Activated naive CD8-positive, alpha-beta T cell treated with anti-CD3 and anti-CD28 coated beads for 36 hours (primary cell): ENCODE data around the gene REEP6. TPM values are rescaled to one million over a fixed set of nuclear protein-coding genes. Genes with fewer than 3 reads are reported as not detected.

Experiments
- DNase-seq: peaks from one replicate; pipeline ENCODE4 v3.0.0; 2021
- H3K27ac Mint-ChIP-seq: one replicate; pipeline ENCODE4 v1.8.0; 2022; ENCODE audit warnings: mild to moderate bottlenecking, moderate library complexity, mixed read lengths
- H3K27me3 Mint-ChIP-seq: one replicate; pipeline ENCODE4 v1.8.0; 2022; ENCODE audit warnings: mild to moderate bottlenecking, mixed read lengths
- H3K36me3 Mint-ChIP-seq: one replicate; pipeline ENCODE4 v1.8.0; 2021; ENCODE audit warnings: mild to moderate bottlenecking, mixed read lengths
- H3K4me1 Mint-ChIP-seq: one replicate; pipeline ENCODE4 v1.8.0; 2021; ENCODE audit warnings: mixed read lengths
- H3K4me3 Mint-ChIP-seq: one replicate; pipeline ENCODE4 v1.8.0; 2022; ENCODE audit warnings: mild to moderate bottlenecking, moderate library complexity, mixed read lengths
- H3K9me3 Mint-ChIP-seq: one replicate; pipeline ENCODE4 v1.8.0; 2022; ENCODE audit warnings: mixed read lengths
- total RNA-seq, 2 experiments: library from RNA; stranded (reverse); gene quantifications; one replicate each; pipeline ENCODE4 v1.2.3, GENCODE V29; 2021

REEP6 gene
- total RNA-seq, 2 experiments from 2014 or later: 1.3 to 1.8 TPM

GRCh38 chr19:1467490-1468273 lies 23.3 kb upstream of the REEP6 start:
- Mint-ChIP-seq H3K36me3 (no peaks in the 10 kb centered on the region), H3K4me1 (peaks cover 2% of the 10 kb centered on the region), H3K27me3 (peaks cover 24% of the 10 kb centered on the region), H3K4me3 (no peak overlapping the region), H3K27ac (no peak overlapping the region), H3K9me3 (no peaks in the 10 kb centered on the region)
- DNase-seq: no peak

- Mint-ChIP-seq H3K27me3 (peaks cover 24% of the 10 kb centered on the region), H3K9me3 (no peaks in the 10 kb centered on the region), H3K36me3 (no peaks in the 10 kb centered on the region), H3K4me1 (peaks cover 2% of the 10 kb centered on the region), H3K27ac (no peak overlapping the region), H3K4me3 (no peak overlapping the region)
- DNase-seq: no peak
Observed at GRCh38 chr19:1468274-1468820, 22.6 kb upstream of the REEP6 start.

GRCh38 chr19:1468821-1469254 lies 22.1 kb upstream of the REEP6 start:
- peak; percentile 51 for DNase-seq
- Mint-ChIP-seq H3K36me3 (no peaks in the 10 kb centered on the region), H3K9me3 (no peaks in the 10 kb centered on the region), H3K27ac (no peak overlapping the region), H3K27me3 (peaks cover 24% of the 10 kb centered on the region), H3K4me1 (peaks cover 2% of the 10 kb centered on the region), H3K4me3 (peak overlapping the region; percentile 22)

DNA sequence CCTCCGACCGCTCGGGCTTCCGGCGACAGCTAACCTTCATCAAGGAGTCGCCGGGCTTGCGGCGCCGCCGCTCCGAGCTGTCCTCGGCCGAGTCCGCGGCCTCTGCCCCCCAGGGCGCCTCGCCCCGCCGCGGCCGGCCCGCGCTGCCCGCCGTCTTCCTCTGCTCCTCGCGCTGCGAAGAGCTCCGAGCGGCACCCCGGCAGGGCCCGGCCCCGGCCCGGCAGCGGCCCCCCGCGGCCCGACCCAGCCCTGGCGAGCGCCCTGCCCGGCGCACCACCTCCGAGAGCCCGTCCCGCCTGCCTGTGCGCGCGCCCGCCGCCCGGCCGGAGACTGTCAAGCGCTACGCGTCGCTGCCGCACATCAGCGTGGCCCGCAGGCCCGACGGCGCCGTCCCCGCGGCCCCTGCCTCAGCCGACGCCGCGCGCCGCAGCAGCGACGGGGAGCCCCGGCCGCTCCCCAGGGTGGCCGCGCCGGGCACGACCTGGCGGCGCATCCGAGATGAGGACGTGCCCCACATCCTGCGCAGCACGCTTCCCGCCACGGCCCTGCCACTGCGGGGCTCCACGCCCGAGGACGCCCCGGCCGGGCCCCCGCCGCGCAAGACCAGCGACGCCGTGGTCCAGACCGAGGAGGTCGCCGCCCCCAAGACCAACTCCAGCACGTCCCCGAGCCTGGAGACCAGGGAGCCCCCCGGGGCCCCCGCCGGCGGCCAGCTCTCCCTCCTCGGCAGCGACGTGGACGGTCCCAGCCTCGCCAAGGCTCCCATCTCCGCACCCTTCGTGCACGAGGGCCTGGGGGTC lies 21.5 kb upstream of the REEP6 start:
- peaks cover 24% of the 10 kb centered on the region for H3K27me3 Mint-ChIP-seq
- H3K9me3 Mint-ChIP-seq: no peaks in the 10 kb centered on the region
- no peaks in the 10 kb centered on the region for H3K36me3 Mint-ChIP-seq
- no peak overlapping the region for H3K4me3 Mint-ChIP-seq
- peak; percentile 48 for DNase-seq
- H3K4me1 Mint-ChIP-seq: peaks cover 2% of the 10 kb centered on the region
- no peak overlapping the region for H3K27ac Mint-ChIP-seq

DNA sequence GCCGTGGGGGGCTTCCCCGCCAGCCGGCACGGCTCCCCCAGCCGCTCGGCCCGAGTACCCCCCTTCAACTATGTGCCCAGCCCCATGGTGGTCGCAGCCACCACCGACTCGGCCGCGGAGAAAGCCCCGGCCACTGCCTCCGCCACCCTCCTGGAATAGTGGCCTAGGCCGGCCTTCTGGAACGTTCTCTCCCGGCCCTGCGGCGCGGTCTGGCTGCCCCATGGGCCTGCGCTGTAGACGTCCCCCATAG lies 21.0 kb upstream of the REEP6 start:
- peaks cover 2% of the 10 kb centered on the region for H3K4me1 Mint-ChIP-seq
- H3K27me3 Mint-ChIP-seq: peaks cover 18% of the 10 kb centered on the region
- DNase-seq: no peak
- no peaks in the 10 kb centered on the region for H3K36me3 Mint-ChIP-seq
- H3K9me3 Mint-ChIP-seq: no peaks in the 10 kb centered on the region
- no peak overlapping the region for H3K27ac Mint-ChIP-seq
- peak overlapping the region; percentile 50 for H3K4me3 Mint-ChIP-seq

- H3K27me3 Mint-ChIP-seq: peaks cover 18% of the 10 kb centered on the region
- no peaks in the 10 kb centered on the region for H3K9me3 Mint-ChIP-seq
- peaks cover 2% of the 10 kb centered on the region for H3K4me1 Mint-ChIP-seq
- H3K36me3 Mint-ChIP-seq: no peaks in the 10 kb centered on the region
- peak overlapping the region; percentile 50 for H3K4me3 Mint-ChIP-seq
- peak; percentile 71 for DNase-seq
- no peak overlapping the region for H3K27ac Mint-ChIP-seq
Observed at GRCh38 chr19:1470305-1471009, 20.5 kb upstream of the REEP6 start.

DNA sequence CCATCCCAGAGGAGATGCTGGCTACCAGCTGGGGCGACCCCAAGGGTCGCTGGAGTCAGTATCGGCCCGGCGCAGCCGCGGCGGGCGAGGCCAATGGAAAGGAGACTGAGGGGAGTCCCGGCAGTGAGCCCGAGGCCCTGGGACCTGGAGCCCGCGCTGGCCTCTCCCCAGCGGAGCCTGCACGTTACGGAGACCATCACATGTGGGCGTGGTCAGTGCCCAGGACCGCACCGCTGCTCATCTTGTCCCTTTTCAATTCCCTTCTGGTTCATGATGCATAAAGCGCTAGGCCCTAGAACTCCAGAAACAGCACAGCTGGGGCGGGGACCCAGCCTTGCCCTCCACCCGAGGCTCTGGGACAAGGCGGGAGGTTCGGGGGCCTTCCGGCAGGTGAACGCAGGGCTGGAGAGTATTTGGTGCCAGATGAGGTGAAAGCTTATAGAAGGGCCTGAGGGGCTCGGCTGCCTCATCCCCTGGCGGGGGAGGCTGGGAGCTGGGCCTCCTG lies 19.9 kb upstream of the REEP6 start:
- peaks cover 2% of the 10 kb centered on the region for H3K4me1 Mint-ChIP-seq
- H3K27ac Mint-ChIP-seq: no peak overlapping the region
- no peak overlapping the region for H3K4me3 Mint-ChIP-seq
- no peaks in the 10 kb centered on the region for H3K36me3 Mint-ChIP-seq
- DNase-seq: no peak
- peaks cover 18% of the 10 kb centered on the region for H3K27me3 Mint-ChIP-seq
- no peaks in the 10 kb centered on the region for H3K9me3 Mint-ChIP-seq

- DNase-seq: no peak
- Mint-ChIP-seq H3K27ac (no peak overlapping the region), H3K27me3 (peaks cover 17% of the 10 kb centered on the region), H3K4me1 (peaks cover 5% of the 10 kb centered on the region), H3K9me3 (no peaks in the 10 kb centered on the region), H3K4me3 (no peak overlapping the region), H3K36me3 (peaks cover 3% of the 10 kb centered on the region)
Observed at GRCh38 chr19:1471515-1472160, 19.3 kb upstream of the REEP6 start.

DNA sequence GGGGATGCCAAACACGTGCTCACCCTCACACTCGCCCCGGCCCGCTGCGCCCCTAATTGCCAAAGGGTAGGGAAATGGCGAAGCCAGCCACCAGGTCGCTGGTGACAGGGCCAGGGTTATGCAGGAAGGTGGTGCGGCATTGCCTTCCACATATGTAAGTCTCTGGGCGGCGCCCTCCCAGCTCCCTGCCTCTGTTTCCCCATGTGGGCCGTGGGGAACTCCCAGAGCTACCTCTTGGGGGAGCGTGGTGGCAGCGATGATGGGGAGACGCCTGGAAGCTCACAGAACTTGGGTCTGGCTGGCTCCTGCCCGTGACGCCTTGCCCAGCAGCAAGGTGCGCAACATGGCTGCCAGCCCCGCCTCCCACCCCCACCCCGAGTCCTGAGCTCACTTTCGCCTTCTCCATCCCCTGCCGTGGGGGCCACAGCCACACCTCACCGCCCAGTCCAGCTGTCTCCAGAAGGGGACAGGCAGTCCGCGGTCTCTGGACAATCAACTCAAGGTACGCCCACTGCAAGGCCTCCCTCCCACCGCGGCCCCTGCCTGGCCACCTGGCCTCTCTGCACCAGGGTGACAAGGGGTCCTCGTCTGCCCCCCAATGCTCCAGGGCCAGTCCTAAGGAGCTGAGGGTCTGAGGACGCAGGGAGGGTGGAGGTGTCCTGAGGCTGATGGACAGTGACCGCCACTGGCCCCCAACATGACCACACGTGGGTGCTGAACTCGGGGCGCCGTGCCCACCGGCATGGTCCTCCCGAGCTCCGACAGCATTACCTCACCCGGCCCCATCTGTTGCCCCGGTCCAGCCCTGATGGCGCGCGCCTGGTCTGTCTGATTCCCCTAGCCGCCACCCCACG lies 18.5 kb upstream of the REEP6 start:
- H3K9me3 Mint-ChIP-seq: no peaks in the 10 kb centered on the region
- H3K36me3 Mint-ChIP-seq: peaks cover 6% of the 10 kb centered on the region
- peaks cover 9% of the 10 kb centered on the region for H3K4me1 Mint-ChIP-seq
- no peak overlapping the region for H3K4me3 Mint-ChIP-seq
- H3K27me3 Mint-ChIP-seq: peaks cover 14% of the 10 kb centered on the region
- DNase-seq: no peak
- no peak overlapping the region for H3K27ac Mint-ChIP-seq

DNA sequence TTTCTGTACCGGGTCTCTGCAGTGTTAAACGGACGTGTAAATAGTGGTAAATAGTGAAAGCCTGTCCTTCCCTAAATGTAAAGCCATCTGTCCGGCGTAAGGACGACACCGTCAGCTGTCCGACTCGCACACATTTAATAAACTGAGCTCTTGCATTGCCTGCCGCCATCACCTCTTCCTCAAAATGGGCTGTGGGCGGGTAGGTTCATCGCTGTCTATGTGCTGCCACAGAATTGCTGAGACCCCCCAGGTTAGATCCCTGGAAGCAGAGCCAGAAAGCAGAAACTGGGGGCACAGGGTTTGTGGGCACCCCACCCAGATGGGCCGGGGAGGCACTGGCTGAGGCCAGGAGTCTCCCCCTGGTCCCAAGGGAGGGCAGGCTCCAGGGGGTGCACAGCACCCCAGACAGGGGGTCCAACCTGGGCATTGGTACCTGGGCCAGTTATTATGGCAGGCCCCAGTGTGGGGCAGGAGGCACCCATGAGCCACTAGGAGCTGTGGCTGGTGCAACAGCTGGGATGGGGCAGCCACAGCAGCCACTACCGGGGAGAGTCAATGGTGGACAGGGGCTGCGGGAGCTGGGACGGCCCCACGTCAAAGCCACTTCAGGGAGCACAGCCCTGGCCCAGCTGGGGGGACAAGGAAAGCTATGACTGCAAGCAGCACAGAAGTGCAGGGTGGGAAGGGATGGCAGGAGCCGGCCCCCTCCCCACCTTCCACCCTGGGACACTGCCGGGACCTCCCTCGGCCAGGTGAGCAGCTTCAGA lies 17.7 kb upstream of the REEP6 start:
- H3K9me3 Mint-ChIP-seq: no peaks in the 10 kb centered on the region
- no peak overlapping the region for H3K4me3 Mint-ChIP-seq
- peak overlapping the region; percentile 21 for H3K27ac Mint-ChIP-seq
- H3K27me3 Mint-ChIP-seq: peaks cover 14% of the 10 kb centered on the region
- no peak for DNase-seq
- peaks cover 11% of the 10 kb centered on the region for H3K4me1 Mint-ChIP-seq
- peaks cover 7% of the 10 kb centered on the region for H3K36me3 Mint-ChIP-seq

- peaks cover 14% of the 10 kb centered on the region for H3K4me1 Mint-ChIP-seq
- no peak overlapping the region for H3K27ac Mint-ChIP-seq
- no peak for DNase-seq
Observed at GRCh38 chr19:1474011-1474764, 16.8 kb upstream of the REEP6 start.

DNA sequence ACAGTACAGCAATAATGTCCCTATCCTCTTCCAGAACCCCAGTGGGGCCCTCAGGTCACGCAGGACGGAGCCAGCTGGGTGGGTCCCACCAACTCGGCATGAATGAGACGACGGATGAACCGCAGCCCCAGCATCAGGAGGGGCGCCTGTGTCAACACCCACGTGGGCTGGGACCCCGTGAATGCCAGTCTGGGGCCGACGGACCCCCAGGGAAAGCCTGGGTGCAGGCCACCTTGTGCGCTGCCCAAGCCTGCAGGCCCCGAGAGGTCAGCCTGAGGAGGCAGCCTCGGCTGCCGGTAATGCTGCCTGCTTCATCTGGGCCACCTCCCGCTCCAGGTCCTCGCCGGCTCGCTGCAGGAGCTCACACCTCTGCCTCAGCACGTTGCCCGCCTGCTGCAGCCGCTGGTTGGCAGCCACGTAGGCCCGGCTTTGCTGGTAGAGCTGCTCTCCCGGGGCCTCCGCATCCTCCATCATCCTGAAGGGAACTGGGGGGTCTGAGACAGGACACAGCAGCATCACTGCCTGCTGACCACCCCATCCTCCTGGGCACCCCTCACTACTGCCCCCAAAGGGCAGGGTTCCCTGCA lies 16.1 kb upstream of the REEP6 start:
- H3K36me3 Mint-ChIP-seq: peaks cover 9% of the 10 kb centered on the region
- no peak overlapping the region for H3K27ac Mint-ChIP-seq
- no peak overlapping the region for H3K4me3 Mint-ChIP-seq
- DNase-seq: no peak
- peaks cover 18% of the 10 kb centered on the region for H3K4me1 Mint-ChIP-seq
- H3K27me3 Mint-ChIP-seq: peaks cover 13% of the 10 kb centered on the region
- H3K9me3 Mint-ChIP-seq: no peaks in the 10 kb centered on the region

More at GRCh38 chr19:1474011-1474764, 16.8 kb upstream of the REEP6 start:
- peaks cover 14% of the 10 kb centered on the region for H3K27me3 Mint-ChIP-seq
- no peaks in the 10 kb centered on the region for H3K9me3 Mint-ChIP-seq
- no peak overlapping the region for H3K4me3 Mint-ChIP-seq
- peaks cover 9% of the 10 kb centered on the region for H3K36me3 Mint-ChIP-seq
